ENCODE results near the gene KCTD18. TPM values are rescaled to one million over a fixed set of nuclear protein-coding genes. Genes with fewer than 3 reads are reported as not detected.

Gene KCTD18
- total RNA-seq, 1 donor from 2014 or later = 4.7 TPM

DNA sequence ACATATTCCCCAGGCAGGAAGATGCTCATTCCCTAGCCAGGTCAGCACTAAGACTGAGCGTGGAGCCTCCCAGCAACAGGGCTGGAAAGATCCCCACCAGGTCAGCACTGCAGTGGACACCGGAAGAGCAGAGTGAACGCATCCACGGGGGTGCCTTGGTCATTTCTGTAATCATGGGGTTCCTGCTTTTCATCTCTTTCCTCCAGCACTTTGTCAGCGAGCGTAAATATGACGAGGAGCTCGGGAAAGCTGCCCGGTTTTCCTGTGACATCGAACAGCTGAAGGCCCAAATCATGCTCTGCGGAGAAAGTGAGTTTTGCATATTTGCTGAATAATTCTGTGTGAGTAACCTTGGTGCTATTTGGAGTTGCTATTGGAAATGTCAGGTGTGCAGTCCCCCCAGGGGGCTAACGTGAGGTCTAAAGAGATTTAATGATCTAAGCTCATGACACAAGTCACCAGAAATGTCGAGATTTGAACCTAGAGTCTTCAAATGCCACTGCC, 40.1 kb downstream of the KCTD18 start:
- Mint-ChIP-seq H3K27me3 (ENCODE audit: unreplicated experiment) (peaks cover 6% of the 10 kb centered on the region), H3K4me3 (ENCODE audit: unreplicated experiment) (no peak overlapping the region), H3K36me3 (ENCODE audit: unreplicated experiment) (no peaks in the 10 kb centered on the region), H3K27ac (ENCODE audit: unreplicated experiment) (peak overlapping the region; percentile 79), H3K9me3 (ENCODE audit: unreplicated experiment) (no peaks in the 10 kb centered on the region), H3K4me1 (ENCODE audit: low read depth, unreplicated experiment) (peaks cover 9% of the 10 kb centered on the region)
- no peak for DNase-seq
- TF ChIP-seq, protein P1, sequence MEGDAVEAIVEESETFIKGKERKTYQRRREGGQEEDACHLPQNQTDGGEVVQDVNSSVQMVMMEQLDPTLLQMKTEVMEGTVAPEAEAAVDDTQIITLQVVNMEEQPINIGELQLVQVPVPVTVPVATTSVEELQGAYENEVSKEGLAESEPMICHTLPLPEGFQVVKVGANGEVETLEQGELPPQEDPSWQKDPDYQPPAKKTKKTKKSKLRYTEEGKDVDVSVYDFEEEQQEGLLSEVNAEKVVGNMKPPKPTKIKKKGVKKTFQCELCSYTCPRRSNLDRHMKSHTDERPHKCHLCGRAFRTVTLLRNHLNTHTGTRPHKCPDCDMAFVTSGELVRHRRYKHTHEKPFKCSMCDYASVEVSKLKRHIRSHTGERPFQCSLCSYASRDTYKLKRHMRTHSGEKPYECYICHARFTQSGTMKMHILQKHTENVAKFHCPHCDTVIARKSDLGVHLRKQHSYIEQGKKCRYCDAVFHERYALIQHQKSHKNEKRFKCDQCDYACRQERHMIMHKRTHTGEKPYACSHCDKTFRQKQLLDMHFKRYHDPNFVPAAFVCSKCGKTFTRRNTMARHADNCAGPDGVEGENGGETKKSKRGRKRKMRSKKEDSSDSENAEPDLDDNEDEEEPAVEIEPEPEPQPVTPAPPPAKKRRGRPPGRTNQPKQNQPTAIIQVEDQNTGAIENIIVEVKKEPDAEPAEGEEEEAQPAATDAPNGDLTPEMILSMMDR (IDR thresholded peaks at IDR 0.05; ENCODE audit: partially characterized antibody, unreplicated experiment) = no peak

DNA sequence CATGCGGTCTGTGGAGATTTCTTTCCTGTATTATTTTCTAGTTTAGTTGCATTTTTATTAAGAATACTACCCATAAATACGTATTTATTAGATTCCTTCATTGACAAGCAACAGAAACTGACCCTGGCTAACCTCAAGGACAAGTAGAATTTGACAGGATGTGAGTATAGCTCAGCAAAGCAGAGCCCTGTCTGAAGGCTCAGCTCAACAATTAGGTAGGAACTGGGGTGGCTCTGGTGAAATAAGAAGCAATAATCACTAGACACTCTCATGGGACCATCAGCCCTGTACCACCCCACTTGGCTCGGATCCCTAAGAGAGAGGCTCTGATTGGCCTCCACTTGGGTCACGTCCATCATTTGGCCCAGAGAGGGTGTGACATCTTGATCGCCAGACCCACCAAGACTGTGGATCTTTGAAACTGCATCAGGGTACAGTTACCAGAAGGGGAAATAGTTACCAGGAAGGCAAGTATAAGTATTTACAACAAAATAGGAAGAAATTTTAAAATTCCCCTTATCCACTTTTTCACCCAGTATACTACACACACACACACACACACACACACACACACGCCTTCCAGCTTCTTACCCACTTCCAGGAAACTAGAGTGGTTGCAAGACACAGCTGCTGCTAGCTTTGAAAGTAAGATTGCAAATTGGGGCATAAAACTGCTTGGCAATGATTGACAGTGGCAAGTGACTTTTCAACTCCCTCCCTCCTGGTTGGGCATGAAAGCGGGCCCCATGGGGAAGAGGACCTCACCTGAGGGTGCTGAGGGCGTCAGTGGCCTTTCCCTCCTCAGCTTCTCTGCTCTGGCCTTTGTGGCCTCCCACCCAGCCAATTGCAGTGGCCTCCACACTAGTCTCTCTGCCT, 41.8 kb downstream of the KCTD18 start:
- no peak for DNase-seq
- no peak overlapping the region for H3K4me3 Mint-ChIP-seq (ENCODE audit: unreplicated experiment)
- H3K9me3 Mint-ChIP-seq (ENCODE audit: unreplicated experiment) = no peaks in the 10 kb centered on the region
- no peaks in the 10 kb centered on the region for H3K36me3 Mint-ChIP-seq (ENCODE audit: unreplicated experiment)
- peaks cover 9% of the 10 kb centered on the region for H3K4me1 Mint-ChIP-seq (ENCODE audit: low read depth, unreplicated experiment)
- TF ChIP-seq, protein P1 (IDR thresholded peaks at IDR 0.05; ENCODE audit: partially characterized antibody, unreplicated experiment) = no peak
- peaks cover 6% of the 10 kb centered on the region for H3K27me3 Mint-ChIP-seq (ENCODE audit: unreplicated experiment)
- H3K27ac Mint-ChIP-seq (ENCODE audit: unreplicated experiment) = no peak overlapping the region

DNA sequence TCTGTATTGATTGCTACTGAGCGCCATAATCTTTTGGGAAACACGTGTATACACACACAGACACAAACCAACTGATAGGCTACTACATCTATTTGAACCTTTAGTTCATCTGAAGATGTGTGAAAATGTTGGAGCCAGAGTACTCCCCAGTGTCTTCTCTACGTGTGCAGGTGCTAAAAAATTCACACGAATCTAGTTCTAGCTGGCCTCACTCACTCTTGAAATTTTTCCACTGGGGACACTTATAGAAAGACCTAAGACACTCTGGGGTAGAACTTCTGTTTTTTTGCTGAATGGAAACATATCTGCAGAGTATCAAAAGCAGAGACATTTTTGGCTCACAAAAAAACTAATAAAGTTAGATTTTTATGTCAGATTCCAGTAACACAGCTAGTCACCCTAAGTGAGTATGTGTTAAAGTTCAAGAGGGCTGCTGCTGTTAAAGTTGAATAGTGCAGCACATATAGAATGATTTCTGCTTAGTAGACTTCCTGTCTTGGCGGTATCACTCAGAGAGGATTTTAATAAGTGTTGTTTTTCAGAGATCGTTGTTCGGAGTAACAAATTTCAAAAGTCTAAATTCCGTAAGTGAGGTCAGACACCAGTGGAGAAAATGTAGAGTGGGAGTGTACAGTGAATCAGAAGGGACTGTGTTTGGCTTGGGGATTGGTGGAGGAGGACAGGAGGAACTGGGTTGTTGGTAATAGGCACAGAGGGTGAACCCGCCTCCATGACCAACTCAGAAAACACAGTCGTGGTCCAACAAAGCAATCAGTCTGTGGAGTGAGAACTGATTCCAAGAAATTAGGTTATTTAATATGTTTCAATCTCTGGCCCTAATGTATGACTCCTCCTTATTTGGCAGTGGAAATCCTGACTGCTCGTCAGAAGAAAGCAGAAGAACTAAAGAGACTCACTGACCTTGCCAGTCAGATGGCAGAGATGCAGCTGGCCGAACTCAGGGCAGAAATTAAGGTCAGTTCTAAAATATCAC, 43.1 kb downstream of the KCTD18 start:
- no peak for DNase-seq
- Mint-ChIP-seq H3K4me3 (ENCODE audit: unreplicated experiment) (no peak overlapping the region), H3K9me3 (ENCODE audit: unreplicated experiment) (no peaks in the 10 kb centered on the region), H3K27me3 (ENCODE audit: unreplicated experiment) (peaks cover 4% of the 10 kb centered on the region), H3K36me3 (ENCODE audit: unreplicated experiment) (no peaks in the 10 kb centered on the region), H3K4me1 (ENCODE audit: low read depth, unreplicated experiment) (peaks cover 9% of the 10 kb centered on the region), H3K27ac (ENCODE audit: unreplicated experiment) (no peak overlapping the region)
- TF ChIP-seq, protein P1 (IDR thresholded peaks at IDR 0.05; ENCODE audit: partially characterized antibody, unreplicated experiment) = no peak

DNA sequence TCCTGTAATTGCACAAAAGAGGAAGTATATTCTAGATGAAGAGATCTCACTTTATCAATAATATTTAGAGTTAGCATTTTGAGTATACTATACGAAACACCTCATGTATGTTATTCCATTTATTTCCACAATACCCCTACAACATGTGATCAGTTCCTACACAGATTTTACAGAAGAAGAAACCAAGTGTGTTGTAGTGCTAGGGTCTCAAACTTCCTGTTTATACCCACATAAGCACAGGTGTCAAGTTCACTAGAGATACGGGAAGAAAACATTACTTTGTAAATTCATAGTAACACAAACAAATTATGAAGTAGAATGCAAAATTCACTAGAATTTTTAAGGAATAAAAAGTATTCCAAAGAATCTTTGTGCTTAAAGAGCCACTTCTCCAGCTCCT, 46.4 kb downstream of the KCTD18 start:
- Mint-ChIP-seq H3K27ac (ENCODE audit: unreplicated experiment) (no peak overlapping the region), H3K36me3 (ENCODE audit: unreplicated experiment) (no peaks in the 10 kb centered on the region), H3K4me1 (ENCODE audit: low read depth, unreplicated experiment) (peaks cover 4% of the 10 kb centered on the region)

More for the DNA sequence above, 46.4 kb downstream of the KCTD18 start:
- H3K9me3 Mint-ChIP-seq (ENCODE audit: unreplicated experiment) = no peaks in the 10 kb centered on the region
- TF ChIP-seq, protein P1 (IDR thresholded peaks at IDR 0.05; ENCODE audit: partially characterized antibody, unreplicated experiment) = no peak
- no peak overlapping the region for H3K4me3 Mint-ChIP-seq (ENCODE audit: unreplicated experiment)
- H3K27me3 Mint-ChIP-seq (ENCODE audit: unreplicated experiment) = no peaks in the 10 kb centered on the region
- no peak for DNase-seq

All from glutamatergic neuron (in vitro differentiated cells).